Measurements from ENCODE around the gene NFIB.

DNA sequence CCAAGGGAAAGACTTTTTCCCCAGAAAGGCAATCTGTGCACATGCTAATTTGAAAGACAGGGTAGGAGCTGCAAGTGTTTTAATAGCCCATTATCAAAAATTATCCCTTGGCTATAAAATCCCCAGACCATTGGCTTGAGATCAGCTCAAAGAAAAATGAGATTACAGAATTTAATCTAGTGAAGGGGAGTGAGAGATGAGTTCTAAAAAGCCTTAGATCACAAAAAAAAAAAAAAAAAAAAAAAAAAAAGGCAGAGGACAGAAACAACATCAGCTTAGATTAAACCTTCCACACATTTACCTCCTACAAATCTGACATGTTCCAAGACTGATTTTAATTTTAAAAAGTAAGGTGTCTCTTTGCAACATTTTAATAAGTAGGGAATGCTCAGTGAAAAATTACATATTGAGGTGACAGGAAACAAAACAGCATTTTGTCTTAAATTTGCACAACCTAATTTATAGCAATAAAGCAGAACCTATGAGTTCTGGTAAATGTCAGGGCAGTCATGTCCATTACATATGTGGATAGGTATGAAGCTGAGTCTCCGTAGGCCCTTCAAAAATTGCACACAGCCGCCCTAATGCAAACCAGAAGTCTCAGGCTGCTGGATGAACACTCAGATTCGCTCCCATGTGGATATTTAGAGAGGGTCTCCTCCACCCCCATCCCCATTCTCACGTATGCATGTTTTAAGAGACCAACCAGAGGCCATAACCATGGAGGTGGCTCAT is 43.4 kb downstream of the NFIB start:
- TF ChIP-seq POLR2A (IDR thresholded peaks at IDR 0.05; ENCODE audit: low read depth, low read length) = no peak
- no peak for TF ChIP-seq PAX5 (IDR thresholded peaks at IDR 0.05; ENCODE audit: insufficient read depth, low read length, severe bottlenecking)
- no peak for TF ChIP-seq SPI1 (IDR thresholded peaks at IDR 0.05; ENCODE audit: low read depth, low read length)
- no peak for TF ChIP-seq TAF1 (IDR thresholded peaks at IDR 0.05; ENCODE audit: low read depth, low read length)
- no peak for TF ChIP-seq POU2F2 (IDR thresholded peaks at IDR 0.05; ENCODE audit: low read depth, low read length)
